ENCODE measurements around the gene GNG12. TPM values are rescaled to one million over a fixed set of nuclear protein-coding genes. Genes with fewer than 3 reads are reported as not detected.
"Not testable (repeated sequence)": the region's sequence is repeated elsewhere in the genome, so short reads cannot be mapped to it uniquely, and the experiment has no call there.

GNG12 gene
- total and polyA plus RNA-seq, 8 donors = 7.3 to 39.8 (median 21.1) TPM

GRCh38 chr1:67673468-67674201, 159.6 kb downstream of the GNG12 start:
- no peak for TF ChIP-seq CTCF (IDR thresholded peaks at IDR 0.05)
- intact Hi-C loops (cut with DNase I) = no loop called here
- Histone ChIP-seq H3K36me3 (no peaks in the 10 kb centered on the region), H3K27me3 (no peaks in the 10 kb centered on the region), H3K4me1 (no peaks in the 10 kb centered on the region), H3K27ac (no peak overlapping the region), H3K9me3 (no peaks in the 10 kb centered on the region), H3K4me3 (no peak overlapping the region)
- DNase-seq = no peak
- ATAC-seq = no peak
- 86 to 93% methylated on average over 1 of the region's 1 CpG for WGBS, 2 donors
- no peak for FAIRE-seq

GRCh38 chr1:67672260-67672803, 160.9 kb downstream of the GNG12 start:
- intact Hi-C loops (cut with DNase I) = no loop called here
- Histone ChIP-seq H3K27ac (no peak overlapping the region), H3K4me3 (no peak overlapping the region), H3K27me3 (no peaks in the 10 kb centered on the region), H3K36me3 (no peaks in the 10 kb centered on the region), H3K4me1 (no peaks in the 10 kb centered on the region), H3K9me3 (no peaks in the 10 kb centered on the region)
- no peak for ATAC-seq
- FAIRE-seq = no peak
- WGBS, 2 donors = 96 to 100% methylated on average over 1 of the region's 1 CpG
- DNase-seq = no peak
- TF ChIP-seq CTCF (IDR thresholded peaks at IDR 0.05) = no peak

GRCh38 chr1:67668660-67669059, 164.6 kb downstream of the GNG12 start:
- whole genome bisulfite sequencing, 2 donors = 26 to 38% methylated on average over 1 of the region's 1 CpG
- TF ChIP-seq CTCF (IDR thresholded peaks at IDR 0.05) = no peak
- Histone ChIP-seq H3K27me3 (no peaks in the 10 kb centered on the region), H3K4me1 (no peaks in the 10 kb centered on the region), H3K27ac (no peak overlapping the region), H3K4me3 (no peak overlapping the region), H3K36me3 (no peaks in the 10 kb centered on the region), H3K9me3 (no peaks in the 10 kb centered on the region)
- FAIRE-seq = no peak
- ATAC-seq = no peak
- no peak for DNase-seq
- intact Hi-C loops (cut with DNase I) = loop anchor here in 1 of 3 donors (10.0 kb wide), 1 partner anchor 114 kb away; no protein-coding TSS in a partner anchor

- Histone ChIP-seq H3K27ac (no peak overlapping the region), H3K4me3 (no peak overlapping the region), H3K4me1 (no peaks in the 10 kb centered on the region), H3K9me3 (no peaks in the 10 kb centered on the region), H3K27me3 (no peaks in the 10 kb centered on the region), H3K36me3 (no peaks in the 10 kb centered on the region)
- intact Hi-C loops (cut with DNase I) = loop anchor here in 1 of 3 donors (10.0 kb wide), 1 partner anchor 112 kb away; no protein-coding TSS in a partner anchor
- DNase-seq = no peak
- ATAC-seq = no peak
- WGBS, 2 donors = 88 to 90% methylated on average over 5 of the region's 5 CpGs
- FAIRE-seq = no peak
- TF ChIP-seq CTCF (IDR thresholded peaks at IDR 0.05) = no peak
These were observed 166.6 kb downstream of the GNG12 start for GRCh38 chr1:67666636-67667035.

- H3K9me3 ChIP-seq, FAIRE-seq, ATAC-seq, H3K27ac ChIP-seq, H3K4me3 ChIP-seq, DNase-seq, H3K27me3 ChIP-seq, H3K4me1 ChIP-seq, H3K36me3 ChIP-seq: not testable (repeated sequence)
- intact Hi-C loops (cut with DNase I) = loop anchor here in 1 of 3 donors (10.0 kb wide), 1 partner anchor 111 kb away; no protein-coding TSS in a partner anchor
These were observed 168.0 kb downstream of the GNG12 start for GRCh38 chr1:67665307-67665706.

Measured in pancreas (tissue), 10 donors.